ENCODE results near the gene TXNRD3.

- no peak for TF ChIP-seq CTCF (IDR thresholded peaks at IDR 0.05)
- TF ChIP-seq POLR2A (IDR thresholded peaks at IDR 0.05) = no peak
Observed at GRCh38 chr3:126582311-126582710, 72.6 kb downstream of the TXNRD3 start.

Data from adrenal gland (tissue), 5 donors.